ENCODE data around the gene UBN2.

- TF ChIP-seq, protein P1, sequence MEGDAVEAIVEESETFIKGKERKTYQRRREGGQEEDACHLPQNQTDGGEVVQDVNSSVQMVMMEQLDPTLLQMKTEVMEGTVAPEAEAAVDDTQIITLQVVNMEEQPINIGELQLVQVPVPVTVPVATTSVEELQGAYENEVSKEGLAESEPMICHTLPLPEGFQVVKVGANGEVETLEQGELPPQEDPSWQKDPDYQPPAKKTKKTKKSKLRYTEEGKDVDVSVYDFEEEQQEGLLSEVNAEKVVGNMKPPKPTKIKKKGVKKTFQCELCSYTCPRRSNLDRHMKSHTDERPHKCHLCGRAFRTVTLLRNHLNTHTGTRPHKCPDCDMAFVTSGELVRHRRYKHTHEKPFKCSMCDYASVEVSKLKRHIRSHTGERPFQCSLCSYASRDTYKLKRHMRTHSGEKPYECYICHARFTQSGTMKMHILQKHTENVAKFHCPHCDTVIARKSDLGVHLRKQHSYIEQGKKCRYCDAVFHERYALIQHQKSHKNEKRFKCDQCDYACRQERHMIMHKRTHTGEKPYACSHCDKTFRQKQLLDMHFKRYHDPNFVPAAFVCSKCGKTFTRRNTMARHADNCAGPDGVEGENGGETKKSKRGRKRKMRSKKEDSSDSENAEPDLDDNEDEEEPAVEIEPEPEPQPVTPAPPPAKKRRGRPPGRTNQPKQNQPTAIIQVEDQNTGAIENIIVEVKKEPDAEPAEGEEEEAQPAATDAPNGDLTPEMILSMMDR (IDR thresholded peaks at IDR 0.05): no peak
- TF ChIP-seq POLR2A (IDR thresholded peaks at IDR 0.05): no peak
- no peak for TF ChIP-seq POLR2AphosphoS5 (IDR thresholded peaks at IDR 0.05)
These were observed 6.8 kb upstream of the UBN2 start for GRCh38 chr7:139224219-139224618.

Measured in stomach (tissue), 4 donors.